BLaER1 (cell line): ENCODE data around the gene EOGT.

Source experiments
- H3K27ac ChIP-seq: shearing (Covaris generic); formaldehyde crosslinking; 2 replicates; pipeline ENCODE4 v1.8.1; 2022
- H3K27me3 ChIP-seq: shearing (Covaris generic); formaldehyde crosslinking; 2 replicates; pipeline ENCODE4 v1.8.1; 2022
- H3K36me3 ChIP-seq: shearing (Covaris generic); formaldehyde crosslinking; 2 replicates; pipeline ENCODE4 v1.8.1; 2022
- H3K4me1 ChIP-seq: shearing (Covaris generic); formaldehyde crosslinking; 2 replicates; pipeline ENCODE4 v1.8.1; 2022
- H3K4me2 ChIP-seq: shearing (Covaris generic); formaldehyde crosslinking; 2 replicates; pipeline ENCODE4 v1.8.1; 2022
- H3K4me3 ChIP-seq: shearing (Covaris generic); formaldehyde crosslinking; 2 replicates; pipeline ENCODE4 v1.8.1; 2022
- H3K9ac ChIP-seq: shearing (Covaris generic); formaldehyde crosslinking; 2 replicates; pipeline ENCODE4 v1.8.1; 2022
- H3K9me3 ChIP-seq: shearing (Covaris generic); formaldehyde crosslinking; 2 replicates; pipeline ENCODE4 v1.8.1; 2022
- H4K20me1 ChIP-seq: shearing (Covaris generic); formaldehyde crosslinking; 2 replicates; pipeline ENCODE4 v1.8.1; 2022
- Cebpa-rat ChIP-seq: shearing (Covaris generic); IDR thresholded peaks from 2 replicates; pipeline ENCODE4 v1.8.1; 2022

The EOGT gene

DNA sequence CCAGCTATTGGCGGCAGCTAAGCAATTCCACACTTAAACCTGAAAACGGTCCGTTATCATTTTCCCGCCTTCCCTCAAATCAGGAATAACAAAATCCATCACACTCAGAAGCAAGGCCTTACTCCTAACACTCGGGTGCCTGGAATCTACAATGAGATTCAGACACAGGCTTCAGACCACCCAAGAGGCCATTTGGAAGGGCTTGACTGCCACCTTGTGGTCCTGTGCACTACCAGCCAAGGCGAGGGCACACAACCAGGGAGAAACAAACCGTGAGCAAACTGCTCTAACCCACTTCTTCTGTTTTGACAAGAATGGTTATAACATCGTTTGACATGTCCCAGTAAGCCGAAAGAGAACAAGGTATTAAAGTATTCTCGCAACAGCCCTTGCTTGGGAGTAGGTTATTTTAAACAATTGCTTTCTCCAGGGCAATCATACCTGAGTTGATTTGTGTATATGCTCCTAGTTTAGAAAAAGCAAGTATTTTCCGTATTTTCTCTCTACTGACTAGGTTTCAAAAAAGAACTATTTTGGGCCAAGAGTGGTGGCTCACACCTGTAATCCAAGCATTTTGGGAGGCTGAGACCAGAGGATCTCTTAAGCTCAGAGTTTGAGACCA is 41.0 kb downstream of the EOGT start:
- H3K36me3 ChIP-seq: peaks cover 14% of the 10 kb centered on the region
- H4K20me1 ChIP-seq: no peaks in the 10 kb centered on the region
- no peak for TF ChIP-seq Cebpa-rat
- no peak overlapping the region for H3K4me2 ChIP-seq
- H3K4me1 ChIP-seq: peaks cover 9% of the 10 kb centered on the region
- no peak overlapping the region for H3K4me3 ChIP-seq
- no peak overlapping the region for H3K9ac ChIP-seq
- H3K27me3 ChIP-seq: no peaks in the 10 kb centered on the region
- H3K27ac ChIP-seq: no peak overlapping the region
- H3K9me3 ChIP-seq: no peaks in the 10 kb centered on the region

DNA sequence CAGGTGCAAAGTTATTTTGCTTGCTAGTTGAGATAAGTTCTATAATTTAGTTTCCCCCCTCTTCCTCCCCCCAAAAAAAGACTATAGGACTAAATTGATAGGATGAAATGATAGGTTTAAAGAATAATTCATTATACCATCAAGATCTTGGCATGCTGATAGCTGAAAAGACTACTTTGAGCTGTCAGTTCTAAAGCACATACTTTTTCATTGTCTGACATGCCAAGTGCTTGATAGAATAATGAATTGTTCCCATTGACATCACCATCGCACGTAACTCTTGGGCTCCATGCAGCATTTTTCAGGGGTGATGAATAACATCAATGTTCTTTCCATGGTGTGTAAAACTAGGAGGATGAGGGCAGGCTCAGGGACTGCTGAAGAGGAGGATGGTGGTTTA is 48.8 kb downstream of the EOGT start:
- Histone ChIP-seq H3K4me2 (no peak overlapping the region), H3K9ac (no peak overlapping the region), H3K4me3 (no peak overlapping the region), H3K27ac (no peak overlapping the region), H3K27me3 (no peaks in the 10 kb centered on the region), H3K4me1 (no peaks in the 10 kb centered on the region), H4K20me1 (no peaks in the 10 kb centered on the region), H3K9me3 (no peaks in the 10 kb centered on the region), H3K36me3 (no peaks in the 10 kb centered on the region)
- TF ChIP-seq Cebpa-rat: no peak

DNA sequence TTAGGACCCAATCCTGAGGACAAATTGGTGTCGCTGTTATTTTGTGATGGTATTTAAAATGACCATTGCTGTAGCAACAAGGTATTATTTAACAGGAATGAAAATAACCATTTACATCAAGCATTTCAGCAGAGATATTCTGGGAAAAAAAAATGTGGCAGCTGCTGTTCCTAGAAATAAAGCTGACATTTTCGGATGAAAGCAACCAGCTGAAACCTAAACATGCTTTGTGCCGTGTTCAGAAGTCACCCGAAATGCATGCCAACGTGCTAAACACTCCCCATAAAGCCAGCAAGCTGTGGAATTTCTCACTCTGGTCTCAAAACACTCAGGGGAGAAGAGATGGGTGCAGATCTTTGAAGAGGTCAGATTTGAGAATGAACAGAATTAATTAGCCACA is 49.6 kb downstream of the EOGT start:
- no peak for TF ChIP-seq Cebpa-rat
- Histone ChIP-seq H4K20me1 (no peaks in the 10 kb centered on the region), H3K4me2 (no peak overlapping the region), H3K4me1 (no peaks in the 10 kb centered on the region), H3K4me3 (no peak overlapping the region), H3K27me3 (no peaks in the 10 kb centered on the region), H3K9ac (no peak overlapping the region), H3K36me3 (no peaks in the 10 kb centered on the region), H3K9me3 (no peaks in the 10 kb centered on the region), H3K27ac (no peak overlapping the region)

DNA sequence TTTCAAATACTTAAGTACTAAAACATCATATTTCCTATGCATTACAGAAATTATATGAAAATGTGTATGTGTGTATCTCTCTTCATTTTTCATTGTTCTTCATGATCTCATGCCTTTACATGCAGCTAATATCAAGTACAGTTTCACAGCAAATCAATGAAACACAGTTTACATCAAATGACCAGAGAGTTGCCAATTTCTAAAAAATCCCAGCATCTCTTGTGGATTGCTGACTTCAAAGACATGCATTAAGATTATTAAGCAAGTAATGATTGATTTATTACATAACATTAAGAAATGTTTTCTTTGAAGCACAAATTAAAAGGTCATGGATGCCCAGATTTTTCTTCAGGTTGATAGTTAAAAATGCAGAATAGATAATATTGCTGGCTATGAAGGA is 50.1 kb downstream of the EOGT start:
- H3K36me3 ChIP-seq: no peaks in the 10 kb centered on the region
- H4K20me1 ChIP-seq: no peaks in the 10 kb centered on the region
- H3K4me2 ChIP-seq: no peak overlapping the region
- H3K9ac ChIP-seq: no peak overlapping the region
- TF ChIP-seq Cebpa-rat: no peak
- no peak overlapping the region for H3K4me3 ChIP-seq
- no peaks in the 10 kb centered on the region for H3K27me3 ChIP-seq
- no peak overlapping the region for H3K27ac ChIP-seq
- H3K9me3 ChIP-seq: no peaks in the 10 kb centered on the region
- H3K4me1 ChIP-seq: no peaks in the 10 kb centered on the region

DNA sequence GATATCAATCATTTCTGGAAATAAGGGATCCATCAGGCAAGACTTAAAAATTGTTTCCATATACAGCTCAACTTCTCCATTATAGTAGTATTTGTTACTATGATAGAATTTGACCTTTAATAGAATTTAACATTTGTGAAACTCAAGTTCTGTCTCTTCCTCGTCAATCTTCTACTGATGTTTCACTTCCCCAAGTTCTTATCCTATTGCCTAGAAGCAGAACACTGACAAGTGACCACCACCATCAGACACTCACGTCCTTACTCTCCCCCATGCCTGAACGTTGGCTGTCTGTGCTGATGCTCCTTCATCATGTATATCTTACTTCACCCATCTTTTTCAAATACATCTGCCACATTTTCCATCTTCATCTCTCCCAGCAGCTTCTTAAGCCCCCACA is 54.6 kb downstream of the EOGT start:
- Histone ChIP-seq H3K27me3 (no peaks in the 10 kb centered on the region), H3K27ac (no peak overlapping the region), H4K20me1 (no peaks in the 10 kb centered on the region), H3K4me3 (no peak overlapping the region), H3K4me2 (no peak overlapping the region), H3K9me3 (no peaks in the 10 kb centered on the region), H3K4me1 (0 out of 2 replicates have a peak, but pooled peaks cover 2% of the 10 kb centered on the region), H3K36me3 (no peaks in the 10 kb centered on the region), H3K9ac (no peak overlapping the region)
- TF ChIP-seq Cebpa-rat: no peak

DNA sequence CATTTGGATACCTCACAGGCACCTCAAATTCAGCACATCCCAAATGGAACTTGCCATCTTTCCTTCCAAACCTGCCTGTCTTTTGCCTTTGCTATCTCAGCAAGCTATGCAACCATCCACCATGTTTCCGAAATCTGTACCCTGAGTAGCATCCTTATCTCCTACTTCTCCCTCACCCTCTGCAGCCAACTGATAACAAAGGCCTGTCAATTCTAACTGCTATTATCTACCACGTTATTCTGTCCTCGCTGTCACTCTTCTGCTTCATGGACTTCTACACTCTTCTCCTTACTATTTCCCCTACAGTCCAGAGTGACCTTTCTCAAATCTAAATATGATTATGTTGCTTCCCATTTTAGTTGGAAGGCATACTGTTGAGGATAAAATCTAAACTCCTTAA is 55.6 kb downstream of the EOGT start:
- H3K27me3 ChIP-seq: no peaks in the 10 kb centered on the region

DNA sequence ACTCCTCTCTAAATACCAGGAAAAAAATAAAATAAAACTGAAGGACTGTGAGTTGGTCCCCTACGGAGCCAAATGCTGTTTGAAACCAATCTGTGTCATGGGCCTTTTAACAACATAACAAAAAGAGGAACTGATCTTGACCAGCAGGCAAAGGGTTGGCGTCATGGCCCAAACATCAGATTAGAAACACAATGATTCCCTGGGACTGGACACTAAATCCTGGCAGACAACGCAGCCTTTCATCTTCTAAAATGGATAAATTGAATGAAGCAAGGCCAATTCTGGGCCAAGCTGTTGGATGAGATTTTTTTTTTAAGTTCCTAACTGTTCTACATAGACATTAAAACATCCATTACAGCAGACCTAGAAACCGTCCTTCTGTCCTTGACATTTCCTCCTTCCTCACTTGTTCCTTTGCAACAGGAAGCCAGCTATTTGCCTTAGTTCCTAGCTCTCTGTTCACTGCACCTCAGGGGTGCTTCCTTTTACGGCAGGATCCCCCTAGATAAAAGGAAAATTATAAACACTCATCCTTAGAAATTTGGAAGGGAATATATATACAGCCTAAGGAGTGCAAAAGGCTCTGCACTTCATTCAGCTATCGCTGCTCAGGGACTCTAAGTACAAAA is 59.6 kb downstream of the EOGT start:
- Histone ChIP-seq H3K27me3 (no peaks in the 10 kb centered on the region), H3K9me3 (no peaks in the 10 kb centered on the region)

More for the DNA sequence above, 55.6 kb downstream of the EOGT start:
- H3K4me3 ChIP-seq: no peak overlapping the region
- no peaks in the 10 kb centered on the region for H4K20me1 ChIP-seq
- TF ChIP-seq Cebpa-rat: no peak
- H3K4me2 ChIP-seq: no peak overlapping the region
- H3K4me1 ChIP-seq: 0 out of 2 replicates have a peak, but pooled peaks cover 5% of the 10 kb centered on the region
- no peaks in the 10 kb centered on the region for H3K36me3 ChIP-seq
- no peaks in the 10 kb centered on the region for H3K9me3 ChIP-seq
- no peak overlapping the region for H3K9ac ChIP-seq
- no peak overlapping the region for H3K27ac ChIP-seq

DNA sequence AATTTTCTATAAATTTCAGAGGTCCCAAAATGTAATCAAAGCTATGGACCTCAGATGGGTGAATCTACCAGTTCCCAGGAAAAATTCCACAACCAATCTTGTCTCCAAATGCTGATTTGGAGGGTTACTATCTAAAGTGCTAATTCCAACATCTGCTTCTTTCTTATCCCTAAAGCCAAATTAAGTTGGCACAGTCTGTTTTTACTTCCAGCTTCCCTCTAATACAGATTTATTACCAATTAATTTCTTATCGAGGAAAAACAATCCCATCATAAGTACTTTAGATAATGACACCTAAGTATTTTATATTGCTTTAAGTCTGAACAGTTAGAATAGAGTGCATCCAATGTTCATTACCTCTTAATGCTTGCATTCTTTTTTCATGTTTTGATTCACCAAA is 68.3 kb downstream of the EOGT start:
- Histone ChIP-seq H3K36me3 (no peaks in the 10 kb centered on the region), H3K4me3 (no peak overlapping the region), H3K27ac (no peak overlapping the region), H4K20me1 (no peaks in the 10 kb centered on the region), H3K9ac (no peak overlapping the region), H3K4me1 (no peaks in the 10 kb centered on the region), H3K27me3 (no peaks in the 10 kb centered on the region), H3K9me3 (no peaks in the 10 kb centered on the region), H3K4me2 (no peak overlapping the region)
- TF ChIP-seq Cebpa-rat: no peak

More for the DNA sequence above, 59.6 kb downstream of the EOGT start:
- Histone ChIP-seq H4K20me1 (no peaks in the 10 kb centered on the region), H3K4me1 (0 out of 2 replicates have a peak, but pooled peaks cover 5% of the 10 kb centered on the region), H3K36me3 (no peaks in the 10 kb centered on the region), H3K4me3 (no peak overlapping the region), H3K9ac (no peak overlapping the region), H3K27ac (no peak overlapping the region), H3K4me2 (no peak overlapping the region)
- TF ChIP-seq Cebpa-rat: no peak

DNA sequence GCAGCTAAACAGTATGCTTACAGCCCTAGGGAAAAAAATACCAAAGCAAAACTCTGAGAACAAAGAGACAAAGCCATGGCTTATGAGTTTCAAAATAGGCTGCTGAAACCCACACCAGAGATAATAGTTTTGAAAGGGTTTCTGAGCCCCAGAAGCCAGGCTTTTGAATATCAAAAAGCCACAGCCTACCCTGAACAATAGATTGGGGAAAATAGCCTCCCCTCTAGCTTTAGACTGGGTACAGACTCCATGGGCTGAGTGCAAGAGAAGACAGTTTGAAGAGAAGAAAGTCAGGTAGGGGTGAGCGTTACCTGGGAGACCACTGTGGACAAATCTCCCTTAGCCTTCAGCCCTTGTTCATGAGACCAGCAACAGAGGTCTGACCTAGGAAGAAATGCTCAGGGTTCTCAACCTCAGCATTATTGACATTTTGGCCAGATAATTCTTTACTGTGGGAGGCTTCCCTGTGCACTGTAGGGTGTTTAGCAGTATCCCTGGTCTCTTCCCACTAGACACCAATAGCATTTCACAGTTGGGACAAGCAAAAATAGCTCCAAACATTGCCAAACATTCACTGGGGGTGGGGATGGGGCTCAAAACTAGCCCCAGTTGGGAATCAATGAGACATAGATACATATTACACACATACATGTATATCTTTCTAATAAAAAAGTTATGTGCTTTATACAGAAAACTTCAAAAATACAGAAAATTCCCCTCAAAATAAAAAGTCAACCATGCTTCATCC is 69.6 kb downstream of the EOGT start:
- H3K27me3 ChIP-seq: no peaks in the 10 kb centered on the region
- no peaks in the 10 kb centered on the region for H4K20me1 ChIP-seq
- H3K9ac ChIP-seq: no peak overlapping the region
- H3K9me3 ChIP-seq: no peaks in the 10 kb centered on the region
- no peak for TF ChIP-seq Cebpa-rat
- H3K4me2 ChIP-seq: no peak overlapping the region
- H3K4me3 ChIP-seq: no peak overlapping the region
- H3K27ac ChIP-seq: no peak overlapping the region
- no peaks in the 10 kb centered on the region for H3K4me1 ChIP-seq
- H3K36me3 ChIP-seq: no peaks in the 10 kb centered on the region

DNA sequence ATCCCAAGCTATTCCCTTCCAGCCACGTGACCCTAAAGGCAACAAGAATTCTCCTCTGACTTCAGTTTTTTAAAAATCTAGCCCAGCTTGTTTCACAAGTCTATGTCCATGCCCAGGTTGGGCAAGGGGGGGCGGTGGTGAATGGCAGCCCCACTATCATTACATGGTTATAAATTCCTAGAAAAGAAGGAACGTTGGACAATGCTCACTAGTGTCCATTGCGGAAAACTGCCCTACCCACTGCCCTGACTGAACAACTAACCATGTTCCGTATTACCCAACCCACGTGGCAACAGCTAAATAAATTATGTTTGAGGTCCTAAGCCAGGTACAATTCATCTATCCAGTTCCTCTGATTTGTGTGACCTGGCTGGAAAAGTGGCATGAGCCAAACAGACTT is 72.4 kb downstream of the EOGT start:
- H3K9me3 ChIP-seq: no peaks in the 10 kb centered on the region
- H3K27me3 ChIP-seq: no peaks in the 10 kb centered on the region
- no peak overlapping the region for H3K9ac ChIP-seq
- H4K20me1 ChIP-seq: no peaks in the 10 kb centered on the region
- H3K4me2 ChIP-seq: no peak overlapping the region
- H3K36me3 ChIP-seq: no peaks in the 10 kb centered on the region
- H3K4me3 ChIP-seq: no peak overlapping the region
- H3K4me1 ChIP-seq: peaks cover 6% of the 10 kb centered on the region
- TF ChIP-seq Cebpa-rat: no peak
- no peak overlapping the region for H3K27ac ChIP-seq
